HUES6 (cell line): ENCODE results near the gene BCAS4.
"Not testable (repeated sequence)": the region's sequence is repeated elsewhere in the genome, so short reads cannot be mapped to it uniquely, and the experiment has no call there.

ENCODE experiments used
- H3K27ac ChIP-seq: 2 replicates; pipeline ENCODE4 v1.7.0; 2013; ENCODE audit warnings: low read depth, mild to moderate bottlenecking, low read length, inconsistent platforms
- H3K27me3 ChIP-seq: 2 replicates; pipeline ENCODE4 v1.6.1; 2013; ENCODE audit warnings: low read length; ENCODE audit not compliant: control insufficient read depth, insufficient read depth
- H3K36me3 ChIP-seq: 2 replicates; pipeline ENCODE4 v1.6.1; 2013; ENCODE audit warnings: low read length; ENCODE audit not compliant: control insufficient read depth, insufficient read depth
- H3K4me1 ChIP-seq: 2 replicates; pipeline ENCODE4 v1.6.1; 2013; ENCODE audit warnings: low read length; ENCODE audit not compliant: control insufficient read depth, insufficient read depth
- H3K4me3 ChIP-seq: 2 replicates; pipeline ENCODE4 v1.5.1; 2013; ENCODE audit warnings: low read depth, low read length
- H3K9ac ChIP-seq: one replicate; pipeline ENCODE4 v1.6.1; 2013; ENCODE audit warnings: mild to moderate bottlenecking, low read length
- H3K9me3 ChIP-seq: 2 replicates; pipeline ENCODE4 v1.6.1; 2013; ENCODE audit warnings: low read depth, low read length; ENCODE audit not compliant: control insufficient read depth, insufficient read depth

The BCAS4 gene

DNA sequence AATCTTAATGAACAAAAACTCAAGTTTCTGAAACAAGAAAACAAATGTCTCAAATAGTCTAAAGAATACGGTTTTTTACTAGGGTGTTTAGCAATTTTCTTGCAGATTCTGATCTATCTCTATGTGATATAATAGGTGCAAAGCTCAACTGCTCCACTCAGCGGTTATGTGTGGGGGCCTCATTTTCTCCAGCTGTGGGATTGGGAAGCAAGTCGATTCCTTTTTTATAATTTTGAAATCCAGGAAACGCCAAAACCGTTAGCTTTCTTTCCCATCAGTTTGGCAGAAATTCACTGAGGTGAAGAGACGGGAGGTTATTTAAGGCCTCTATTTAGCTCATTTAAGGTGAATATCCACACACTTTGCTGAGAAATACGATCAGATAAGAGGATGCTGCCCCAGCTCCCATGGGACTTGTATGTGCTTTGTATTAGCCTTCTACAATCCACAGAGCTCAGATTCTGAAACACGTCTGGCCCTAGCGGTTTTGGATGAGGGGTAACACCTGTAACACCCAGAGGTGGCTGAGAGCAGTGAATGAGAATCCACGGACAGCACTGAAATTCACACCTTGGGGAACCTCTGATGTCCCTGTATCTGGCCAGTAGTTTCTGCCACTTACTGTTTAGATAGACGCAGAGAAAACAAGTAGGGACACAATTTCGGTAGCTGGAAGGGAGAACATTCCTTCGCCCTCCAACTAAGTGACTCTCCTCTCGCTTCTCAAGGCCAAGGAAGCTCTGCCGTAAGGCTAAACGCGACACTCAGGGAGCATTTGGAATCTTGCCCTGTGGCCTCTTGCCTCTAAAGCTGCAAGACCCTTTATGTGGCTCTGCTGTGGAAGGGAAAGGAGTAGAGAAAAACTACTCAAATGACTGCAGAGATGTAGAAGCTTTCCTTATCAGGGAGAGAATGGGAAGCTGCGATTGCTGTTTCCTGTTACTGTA is 6.5 kb upstream of the BCAS4 start:
- H3K4me1 ChIP-seq = peaks cover 23% of the 10 kb centered on the region
- no peaks in the 10 kb centered on the region for H3K27me3 ChIP-seq
- H3K27ac ChIP-seq = no peak overlapping the region
- no peak overlapping the region for H3K9ac ChIP-seq
- peaks cover 8% of the 10 kb centered on the region for H3K9me3 ChIP-seq
- H3K4me3 ChIP-seq = no peak overlapping the region
- no peaks in the 10 kb centered on the region for H3K36me3 ChIP-seq

- Histone ChIP-seq H3K36me3 (no peaks in the 10 kb centered on the region), H3K4me1 (peaks cover 25% of the 10 kb centered on the region), H3K27me3 (no peaks in the 10 kb centered on the region), H3K9me3 (no peaks in the 10 kb centered on the region), H3K4me3 (no peak overlapping the region), H3K27ac (peak overlapping the region; percentile 46; the same call in 1 of the 2 replicates), H3K9ac (peak overlapping the region; percentile 47)
Measured at GRCh38 chr20:50789968-50790650, 4.8 kb upstream of the BCAS4 start.

GRCh38 chr20:50790651-50791277 is 4.1 kb upstream of the BCAS4 start:
- Histone ChIP-seq H3K9ac (peak overlapping the region; percentile 80), H3K36me3 (no peaks in the 10 kb centered on the region), H3K4me1 (peaks cover 28% of the 10 kb centered on the region), H3K9me3 (no peaks in the 10 kb centered on the region), H3K27ac (peak overlapping the region; percentile 66; the same call in 1 of the 2 replicates), H3K27me3 (peaks cover 2% of the 10 kb centered on the region), H3K4me3 (no peak overlapping the region)

GRCh38 chr20:50792708-50793574 is 1.9 kb upstream of the BCAS4 start:
- Histone ChIP-seq H3K27ac (no peak overlapping the region), H3K9ac (no peak overlapping the region), H3K4me1 (peaks cover 29% of the 10 kb centered on the region), H3K9me3 (no peaks in the 10 kb centered on the region), H3K36me3 (no peaks in the 10 kb centered on the region), H3K4me3 (no peak overlapping the region), H3K27me3 (peaks cover 4% of the 10 kb centered on the region)

DNA sequence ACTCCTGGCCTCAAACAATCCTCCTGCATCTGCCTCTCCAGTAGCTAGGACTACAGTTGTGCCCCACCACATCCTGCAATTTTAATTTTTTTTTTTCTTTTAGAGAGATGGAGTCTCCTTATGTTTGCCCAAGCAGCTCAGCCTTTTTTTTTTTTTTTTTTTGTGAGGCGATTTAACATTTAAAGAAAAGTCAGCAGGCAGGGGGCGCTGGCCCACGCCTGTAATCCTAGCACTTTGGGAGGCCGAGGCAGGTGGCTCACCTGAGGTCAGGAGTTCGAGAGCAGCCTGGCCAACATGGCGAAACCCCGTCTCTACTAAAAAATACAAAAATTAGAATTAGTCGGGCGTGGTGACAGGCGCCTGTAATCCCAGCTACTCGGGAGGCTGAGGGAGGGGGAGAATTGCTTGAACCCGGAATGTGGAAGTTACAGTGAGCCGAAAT is 1.3 kb upstream of the BCAS4 start:
- not testable (repeated sequence) for H3K27me3 ChIP-seq, H3K9ac ChIP-seq, H3K36me3 ChIP-seq, H3K9me3 ChIP-seq, H3K4me3 ChIP-seq, H3K27ac ChIP-seq
- peaks cover 24% of the 10 kb centered on the region for H3K4me1 ChIP-seq

- Histone ChIP-seq H3K4me1 (peaks cover 22% of the 10 kb centered on the region), H3K9me3 (no peaks in the 10 kb centered on the region), H3K27me3 (peaks cover 4% of the 10 kb centered on the region), H3K4me3 (peak overlapping the region; percentile 85), H3K27ac (no peak overlapping the region), H3K9ac (no peak overlapping the region), H3K36me3 (no peaks in the 10 kb centered on the region)
Measured at GRCh38 chr20:50794181-50794845, 548 bp upstream of the BCAS4 start.

- H3K9ac ChIP-seq = no peak overlapping the region
- no peaks in the 10 kb centered on the region for H3K36me3 ChIP-seq
- peaks cover 9% of the 10 kb centered on the region; the same call in 1 of the 2 replicates for H3K4me1 ChIP-seq
- peaks cover 4% of the 10 kb centered on the region for H3K27me3 ChIP-seq
- no peaks in the 10 kb centered on the region for H3K9me3 ChIP-seq
- no peak overlapping the region for H3K27ac ChIP-seq
- H3K4me3 ChIP-seq = no peak overlapping the region
Measured at GRCh38 chr20:50797142-50797541, 2.3 kb downstream of the BCAS4 start.

- Histone ChIP-seq H3K27me3 (peaks cover 4% of the 10 kb centered on the region), H3K4me1 (peaks cover 9% of the 10 kb centered on the region), H3K36me3 (no peaks in the 10 kb centered on the region), H3K9me3 (no peaks in the 10 kb centered on the region), H3K9ac (no peak overlapping the region), H3K27ac (no peak overlapping the region), H3K4me3 (no peak overlapping the region)
Measured at GRCh38 chr20:50798650-50799049, 3.8 kb downstream of the BCAS4 start.

DNA sequence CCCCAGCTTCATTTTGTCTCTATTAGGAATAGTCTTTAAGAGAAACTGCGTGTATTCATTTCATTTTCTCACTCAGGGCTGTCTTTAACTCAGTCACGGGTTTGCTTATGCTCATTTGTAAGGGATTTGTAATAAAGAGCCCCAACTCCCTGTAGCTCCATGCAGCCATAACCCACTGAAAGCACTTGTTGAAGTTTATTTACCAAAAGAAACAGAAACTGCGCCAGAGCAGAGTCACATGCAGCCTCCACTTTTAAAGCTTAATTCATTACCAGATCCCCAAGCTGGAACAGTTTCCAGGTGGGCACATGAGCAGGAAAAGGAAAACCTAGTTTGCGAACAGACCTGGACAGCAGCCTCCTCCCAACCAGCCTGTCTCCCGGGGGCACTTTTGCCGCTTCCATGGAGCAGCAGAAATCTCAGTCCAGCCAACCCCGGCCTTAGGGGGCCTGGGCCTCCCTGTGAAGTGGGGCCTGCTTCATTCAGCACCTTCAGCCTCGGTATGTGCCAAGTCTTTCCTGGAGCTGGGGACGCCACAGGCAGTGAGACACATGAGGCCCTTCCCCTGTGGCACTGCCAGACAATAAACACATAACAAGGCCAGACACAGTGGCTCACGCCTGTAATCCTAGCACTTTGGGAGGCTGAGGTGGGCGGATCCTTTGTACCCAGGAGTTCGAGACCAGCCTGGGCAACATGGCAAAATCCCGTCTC is 4.5 kb downstream of the BCAS4 start:
- Histone ChIP-seq H3K27ac (no peak overlapping the region), H3K36me3 (no peaks in the 10 kb centered on the region), H3K27me3 (peaks cover 4% of the 10 kb centered on the region), H3K4me3 (no peak overlapping the region), H3K4me1 (peaks cover 14% of the 10 kb centered on the region), H3K9ac (no peak overlapping the region), H3K9me3 (no peaks in the 10 kb centered on the region)
